Neural cell (in vitro differentiated cells): Measurements from ENCODE around the gene TGFBR2. TPM values are rescaled to one million over a fixed set of nuclear protein-coding genes. Genes with fewer than 3 reads are reported as not detected.

Source experiments
- H2AFZ ChIP-seq: fragments of 200-600, 300-800 bp; sonication (generic), shearing (Covaris generic); 2 replicates; pipeline ENCODE4 v1.6.0; 2014; ENCODE audit warnings: low read depth, mild to moderate bottlenecking, antibody characterized with exemption, low read length, moderate library complexity
- H3F3A ChIP-seq: fragments of 200-600 bp; shearing (Covaris generic); 2 replicates; pipeline ENCODE4 v1.6.1; 2016; ENCODE audit warnings: mild to moderate bottlenecking, moderate library complexity, mixed read lengths, antibody characterized with exemption, low read length; ENCODE audit not compliant: insufficient read depth, poor library complexity, severe bottlenecking
- H3K27ac ChIP-seq: fragments of 200-600, 300-800 bp; sonication (generic), shearing (Covaris generic); 2 replicates; pipeline ENCODE4 v1.5.1; 2014; ENCODE audit warnings: mild to moderate bottlenecking, low read length, moderate library complexity
- H3K27me3 ChIP-seq: fragments of 300-800, 200-600 bp; sonication (generic), shearing (Covaris generic); 2 replicates; pipeline ENCODE4 v1.6.0; 2014; ENCODE audit warnings: mild to moderate bottlenecking, low read depth, low read length, moderate library complexity; ENCODE audit not compliant: insufficient read depth
- H3K36me3 ChIP-seq: fragments of 300-800, 200-600 bp; sonication (generic), shearing (Covaris generic); 2 replicates; pipeline ENCODE4 v1.5.1; 2014; ENCODE audit warnings: mild to moderate bottlenecking, antibody characterized with exemption, low read length, moderate library complexity; ENCODE audit not compliant: insufficient read depth
- H3K4me2 ChIP-seq: fragments of 300-800, 200-600 bp; sonication (generic), shearing (Covaris generic); 2 replicates; pipeline ENCODE4 v1.6.0; 2014; ENCODE audit warnings: mild to moderate bottlenecking, low read length
- H3K4me3 ChIP-seq: fragments of 300-800, 200-600 bp; sonication (generic), shearing (Covaris generic); 2 replicates; pipeline ENCODE4 v1.5.1; 2014; ENCODE audit warnings: mild to moderate bottlenecking, low read length, moderate library complexity
- H3K79me2 ChIP-seq: fragments of 200-600 bp; shearing (Covaris generic); replicated peaks from 2 replicates; pipeline ENCODE4 v1.6.0; 2014; ENCODE audit warnings: mild to moderate bottlenecking, low read length, moderate library complexity; ENCODE audit not compliant: insufficient read depth
- H3K9ac ChIP-seq: fragments of 300-800, 200-600 bp; sonication (generic), shearing (Covaris generic); 2 replicates; pipeline ENCODE4 v1.6.1; 2016; ENCODE audit warnings: mild to moderate bottlenecking, low read length, mixed read lengths
- H3K9me2 ChIP-seq: fragments of 200-600 bp; shearing (Covaris generic); 2 replicates; pipeline ENCODE4 v1.6.1; 2016; ENCODE audit warnings: mild to moderate bottlenecking, low read length, mixed read lengths; ENCODE audit not compliant: insufficient read depth
- H3K9me3 ChIP-seq: fragments of 200-600, 300-800 bp; sonication (generic), shearing (Covaris generic); 2 replicates; pipeline ENCODE4 v1.6.1; 2016; ENCODE audit warnings: mild to moderate bottlenecking, mixed run types, low read length, moderate library complexity, mixed read lengths
- H4K20me1 ChIP-seq: fragments of 200-600 bp; shearing (Covaris generic); 2 replicates; pipeline ENCODE4 v1.6.1; 2016; ENCODE audit warnings: mild to moderate bottlenecking, mixed run types; ENCODE audit not compliant: insufficient read depth
- EP300 ChIP-seq: fragments of 450-650 bp; conservative IDR thresholded peaks from 2 replicates; pipeline ENCODE4 v1.6.1; 2014; ENCODE audit warnings: antibody characterized with exemption, mild to moderate bottlenecking, moderate library complexity; ENCODE audit not compliant: poor library complexity, severe bottlenecking
- EZH2 ChIP-seq: fragments of 200-600, 300-800 bp; shearing (Covaris generic), sonication (generic); IDR thresholded peaks from 2 replicates; pipeline ENCODE4 v1.6.1; 2014; ENCODE audit warnings: antibody characterized with exemption, low read length, borderline replicate concordance, mild to moderate bottlenecking; ENCODE audit not compliant: insufficient read depth, poor library complexity, severe bottlenecking
- MXI1 ChIP-seq: fragments of 450-650 bp; conservative IDR thresholded peaks from 2 replicates; pipeline ENCODE4 v1.6.1; 2014; ENCODE audit warnings: antibody characterized with exemption, mild to moderate bottlenecking; ENCODE audit not compliant: poor library complexity, severe bottlenecking
- POLR2AphosphoS5 ChIP-seq: IDR thresholded peaks from 2 replicates; pipeline ENCODE4 v1.6.1; 2012
- RAD21 ChIP-seq: fragments of 450-650 bp; conservative IDR thresholded peaks from 2 replicates; pipeline ENCODE4 v1.6.1; 2014; ENCODE audit warnings: antibody characterized with exemption, mild to moderate bottlenecking, moderate library complexity
- REST ChIP-seq: IDR thresholded peaks from 2 replicates; pipeline ENCODE4 v1.6.1; 2012; ENCODE audit warnings: borderline replicate concordance
- SMC3 ChIP-seq: fragments of 450-650 bp; conservative IDR thresholded peaks from 2 replicates; pipeline ENCODE4 v1.6.1; 2014; ENCODE audit warnings: antibody characterized with exemption, mild to moderate bottlenecking, moderate library complexity; ENCODE audit not compliant: poor library complexity
- TAF1 ChIP-seq: IDR thresholded peaks from 2 replicates; pipeline ENCODE4 v1.6.1; 2012; ENCODE audit warnings: low read depth
- polyA plus RNA-seq: library from polyadenylated mRNA; depleted of rRNA; stranded (reverse); fragments of >200 nt; gene quantifications from 2 replicates; pipeline ENCODE4 v1.2.3, GENCODE V29; 2014
- TF ChIP-seq, protein P1 (sequence below): fragments of 450-650 bp; IDR thresholded peaks from 2 replicates; pipeline ENCODE4 v1.5.1; 2014; ENCODE audit warnings: antibody characterized with exemption, mild to moderate bottlenecking, moderate library complexity; ENCODE audit not compliant: poor library complexity, severe bottlenecking

TGFBR2 gene
- polyA plus RNA-seq, 1 donor from 2014 or later, result not detected

DNA sequence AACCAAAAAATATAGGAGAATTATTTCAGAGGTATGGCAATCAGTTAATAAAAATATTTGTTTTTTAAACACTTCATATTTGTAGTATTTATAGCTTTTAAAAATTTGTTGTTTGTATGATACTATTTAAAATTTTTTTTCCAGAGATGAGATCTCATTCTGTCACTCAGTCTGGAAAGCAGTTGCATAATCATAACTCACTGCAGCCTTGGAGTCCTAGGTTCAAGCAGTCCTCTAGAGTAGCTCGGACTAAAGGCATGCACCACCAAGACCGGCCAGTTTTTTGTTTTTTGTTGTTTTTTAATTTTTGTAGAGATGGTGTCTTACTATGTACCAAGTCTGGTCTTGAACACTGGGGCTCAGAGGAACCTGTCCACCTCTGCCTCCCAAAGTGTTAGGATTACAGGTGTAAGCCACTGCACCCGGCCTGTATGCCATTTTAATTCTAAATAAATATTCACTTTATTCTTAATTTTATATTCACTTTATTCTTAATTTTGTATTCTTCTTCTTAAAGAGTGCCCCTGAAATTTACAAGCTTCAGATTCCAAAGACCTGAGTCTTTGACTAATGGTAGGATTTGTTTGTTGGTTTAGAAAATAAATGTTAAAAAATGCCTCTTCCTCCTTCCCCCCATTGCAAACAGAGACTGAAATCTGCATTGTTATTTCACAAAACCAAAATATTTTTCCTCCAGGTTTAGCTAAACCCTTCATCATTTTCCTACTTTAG lies 9.4 kb downstream of the TGFBR2 start:
- no peak overlapping the region for H3K4me3 ChIP-seq
- H3K27ac ChIP-seq, result no peak overlapping the region
- H3K36me3 ChIP-seq, result no peaks in the 10 kb centered on the region
- H3K9ac ChIP-seq, result no peak overlapping the region
- H3K9me3 ChIP-seq, result no peaks in the 10 kb centered on the region
- no peaks in the 10 kb centered on the region for H3K9me2 ChIP-seq
- H3K27me3 ChIP-seq, result no peaks in the 10 kb centered on the region
- no peak overlapping the region for H2AFZ ChIP-seq
- no peaks in the 10 kb centered on the region for H3K79me2 ChIP-seq
- H3K4me2 ChIP-seq, result no peak overlapping the region
- H4K20me1 ChIP-seq, result no peaks in the 10 kb centered on the region
- H3F3A ChIP-seq, result no peaks in the 10 kb centered on the region
- TF ChIP-seq RAD21 (no peak), TAF1 (no peak), EZH2 (no peak), POLR2AphosphoS5 (no peak), EP300 (no peak), MXI1 (no peak), SMC3 (no peak), REST (no peak)
- TF ChIP-seq, protein P1, sequence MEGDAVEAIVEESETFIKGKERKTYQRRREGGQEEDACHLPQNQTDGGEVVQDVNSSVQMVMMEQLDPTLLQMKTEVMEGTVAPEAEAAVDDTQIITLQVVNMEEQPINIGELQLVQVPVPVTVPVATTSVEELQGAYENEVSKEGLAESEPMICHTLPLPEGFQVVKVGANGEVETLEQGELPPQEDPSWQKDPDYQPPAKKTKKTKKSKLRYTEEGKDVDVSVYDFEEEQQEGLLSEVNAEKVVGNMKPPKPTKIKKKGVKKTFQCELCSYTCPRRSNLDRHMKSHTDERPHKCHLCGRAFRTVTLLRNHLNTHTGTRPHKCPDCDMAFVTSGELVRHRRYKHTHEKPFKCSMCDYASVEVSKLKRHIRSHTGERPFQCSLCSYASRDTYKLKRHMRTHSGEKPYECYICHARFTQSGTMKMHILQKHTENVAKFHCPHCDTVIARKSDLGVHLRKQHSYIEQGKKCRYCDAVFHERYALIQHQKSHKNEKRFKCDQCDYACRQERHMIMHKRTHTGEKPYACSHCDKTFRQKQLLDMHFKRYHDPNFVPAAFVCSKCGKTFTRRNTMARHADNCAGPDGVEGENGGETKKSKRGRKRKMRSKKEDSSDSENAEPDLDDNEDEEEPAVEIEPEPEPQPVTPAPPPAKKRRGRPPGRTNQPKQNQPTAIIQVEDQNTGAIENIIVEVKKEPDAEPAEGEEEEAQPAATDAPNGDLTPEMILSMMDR, result no peak

DNA sequence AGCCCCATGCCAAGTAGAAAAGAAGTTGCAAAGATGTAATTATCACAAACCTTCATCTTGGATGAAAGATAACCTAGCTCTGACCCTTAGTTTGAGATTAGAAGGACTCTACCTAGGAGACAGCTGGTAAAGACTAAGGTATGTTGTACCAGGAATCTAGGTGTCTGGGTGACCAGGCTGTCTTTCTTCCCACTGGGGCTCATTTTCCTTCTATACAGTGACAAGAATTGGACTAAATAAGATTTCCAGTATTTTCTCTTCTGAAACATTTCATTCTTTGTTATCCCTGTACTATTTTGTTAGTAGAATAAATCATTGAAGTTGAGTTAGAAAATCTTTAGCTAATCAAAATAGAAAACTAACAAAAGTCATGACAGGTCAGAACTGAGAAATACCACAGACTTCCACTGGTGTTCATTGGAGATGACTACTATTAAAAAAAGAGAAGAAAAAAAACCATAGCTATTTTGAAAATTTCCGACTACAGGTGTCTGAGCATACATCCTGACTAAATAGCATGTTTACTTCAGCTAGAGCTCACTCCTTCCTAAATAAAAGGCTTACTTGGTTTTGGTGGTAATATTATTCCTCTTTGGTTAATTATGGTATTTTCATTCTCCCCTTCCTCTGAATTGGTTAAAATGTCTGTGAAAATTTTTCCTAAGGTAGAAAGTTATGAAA lies 10.1 kb downstream of the TGFBR2 start:
- H3K36me3 ChIP-seq, result no peaks in the 10 kb centered on the region
- no peak overlapping the region for H3K27ac ChIP-seq
- no peaks in the 10 kb centered on the region for H3F3A ChIP-seq
- H4K20me1 ChIP-seq, result no peaks in the 10 kb centered on the region
- no peak for TF ChIP-seq POLR2AphosphoS5
- TF ChIP-seq EZH2, result no peak
- no peak for TF ChIP-seq RAD21
- TF ChIP-seq, protein P1, result no peak
- TF ChIP-seq REST, result no peak
- TF ChIP-seq SMC3, result no peak
- no peak for TF ChIP-seq TAF1
- TF ChIP-seq MXI1, result no peak
- TF ChIP-seq EP300, result no peak
- H3K79me2 ChIP-seq, result no peaks in the 10 kb centered on the region
- no peaks in the 10 kb centered on the region for H3K9me3 ChIP-seq
- no peaks in the 10 kb centered on the region for H3K9me2 ChIP-seq
- H3K4me2 ChIP-seq, result no peak overlapping the region
- no peak overlapping the region for H3K9ac ChIP-seq
- H3K27me3 ChIP-seq, result no peaks in the 10 kb centered on the region
- no peak overlapping the region for H2AFZ ChIP-seq
- H3K4me3 ChIP-seq, result no peak overlapping the region
